ENCODE measurements around the gene FBXW8.

Gene FBXW8
- long read RNA-seq, donor 1, partial matches to known transcripts, result 0 of 2 reads
- long read RNA-seq, donor 1, other reads (novel, unspliced or antisense), result 0 of 2 reads
- long read RNA-seq, donor 2, partial matches to known transcripts, result 0 of 3 reads
- long read RNA-seq, donor 2, other reads (novel, unspliced or antisense), result 0 of 3 reads
- long read RNA-seq, donor 3, partial matches to known transcripts, result 0 of 2 reads
- long read RNA-seq, donor 3, other reads (novel, unspliced or antisense), result 0 of 2 reads
- long read RNA-seq, donor 4, full-length matches to known transcripts, result 8 of 8 reads
- long read RNA-seq, donor 4, partial matches to known transcripts, result 0 of 8 reads
- long read RNA-seq, donor 4, other reads (novel, unspliced or antisense), result 0 of 8 reads
- long read RNA-seq, donor 5, full-length matches to known transcripts, result 4 of 4 reads
- long read RNA-seq, donor 5, partial matches to known transcripts, result 0 of 4 reads
- long read RNA-seq, donor 5, other reads (novel, unspliced or antisense), result 0 of 4 reads
- long read RNA-seq, donor 6, full-length matches to known transcripts, result 3 of 3 reads
- long read RNA-seq, donor 6, partial matches to known transcripts, result 0 of 3 reads
- long read RNA-seq, donor 6, other reads (novel, unspliced or antisense), result 0 of 3 reads
- long read RNA-seq, donor 7, full-length matches to known transcripts, result 10 of 10 reads
- long read RNA-seq, donor 7, partial matches to known transcripts, result 0 of 10 reads
- long read RNA-seq, donor 7, other reads (novel, unspliced or antisense), result 0 of 10 reads
- long read RNA-seq, donor 8, full-length matches to known transcripts, result 3 of 3 reads
- long read RNA-seq, donor 8, partial matches to known transcripts, result 0 of 3 reads
- long read RNA-seq, donor 8, other reads (novel, unspliced or antisense), result 0 of 3 reads

DNA sequence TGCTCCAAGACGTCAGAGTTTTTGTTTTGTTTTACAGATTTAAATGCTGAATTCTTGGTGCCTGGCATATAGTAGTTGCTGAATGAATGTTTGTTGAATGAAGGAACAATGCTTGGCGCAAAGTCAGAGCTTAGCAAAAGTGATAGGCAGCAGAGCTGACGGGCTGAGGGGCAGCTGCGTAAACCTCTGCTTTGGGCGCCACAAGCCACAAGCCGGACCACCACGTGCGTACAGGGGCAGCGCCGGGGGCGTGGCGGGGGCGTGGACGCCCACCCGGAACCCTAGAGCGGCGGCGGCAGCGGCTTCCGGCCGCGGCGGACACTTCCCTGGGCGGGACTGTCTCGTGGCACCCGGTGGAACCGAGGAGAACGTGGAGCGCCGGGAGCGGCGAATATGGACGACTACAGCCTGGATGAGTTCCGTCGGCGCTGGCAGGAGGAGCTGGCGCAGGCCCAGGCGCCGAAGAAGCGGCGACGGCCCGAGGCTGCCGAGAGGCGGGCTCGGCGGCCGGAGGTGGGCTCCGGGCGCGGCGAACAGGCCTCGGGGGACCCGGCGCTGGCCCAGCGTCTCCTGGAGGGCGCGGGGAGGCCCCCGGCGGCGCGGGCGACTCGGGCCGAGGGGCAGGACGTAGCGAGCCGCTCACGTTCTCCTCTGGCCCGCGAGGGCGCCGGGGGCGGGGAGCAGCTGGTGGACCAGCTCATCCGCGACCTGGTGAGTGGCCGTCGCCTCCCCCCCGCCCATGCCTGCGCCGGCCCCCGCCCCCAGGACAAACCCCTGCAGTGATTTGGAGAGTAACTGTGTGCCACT lies at the start of gene FBXW8:
TSS of gene FBXW8 (plus strand) at position 306 of the 807 bp plus-strand sequence. CDS start at position 394, 88 bp downstream.
- peak; percentile 86 for DNase-seq

DNA sequence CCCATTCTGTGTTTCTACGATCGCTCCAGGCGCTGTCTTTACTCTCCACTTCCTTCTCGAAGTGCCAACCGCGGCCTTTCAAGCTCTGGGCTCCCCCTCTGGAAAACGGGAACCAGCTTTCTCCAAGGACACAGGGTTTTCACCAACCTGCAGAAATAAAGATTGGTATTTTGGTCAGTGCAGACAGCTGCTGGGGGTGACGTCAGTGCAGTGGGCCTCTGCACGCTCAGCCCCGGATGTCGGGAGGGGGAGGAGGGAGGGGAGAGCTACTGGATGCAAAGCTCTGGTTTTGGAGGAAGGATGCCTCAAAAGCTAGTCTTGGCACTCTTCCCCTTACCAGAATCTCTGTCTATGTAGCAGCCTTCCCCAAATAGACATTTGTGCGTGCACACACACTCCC lies 49.4 kb upstream of the FBXW8 start:
- peak; percentile 9 for DNase-seq

GRCh38 chr12:116862167-116862566 lies 48.6 kb upstream of the FBXW8 start:
- DNase-seq, result no peak

DNA sequence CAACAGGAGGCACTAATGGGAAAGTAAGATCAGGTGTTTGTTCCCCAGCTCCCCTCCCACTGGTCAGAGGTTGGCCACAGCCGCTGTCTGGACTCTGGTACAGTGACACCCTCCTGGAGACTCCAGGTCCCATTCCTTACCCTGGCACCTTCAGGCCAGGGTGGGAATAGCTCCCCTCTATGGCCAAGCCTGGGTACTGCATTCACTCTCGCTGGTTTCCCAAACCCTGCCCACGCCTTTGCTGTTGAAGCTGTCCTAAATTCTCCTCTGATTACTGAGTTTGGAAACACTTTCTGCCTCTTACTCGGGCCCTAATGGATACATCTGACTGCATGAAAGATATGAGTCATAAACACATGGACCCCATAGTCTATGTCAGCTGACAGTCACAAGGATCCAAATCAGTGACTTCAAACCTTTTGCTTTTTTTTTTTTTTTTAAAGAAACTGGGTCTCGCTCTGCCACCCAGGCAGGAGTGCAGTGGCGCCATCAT lies 47.4 kb upstream of the FBXW8 start:
- no peak for DNase-seq

DNA sequence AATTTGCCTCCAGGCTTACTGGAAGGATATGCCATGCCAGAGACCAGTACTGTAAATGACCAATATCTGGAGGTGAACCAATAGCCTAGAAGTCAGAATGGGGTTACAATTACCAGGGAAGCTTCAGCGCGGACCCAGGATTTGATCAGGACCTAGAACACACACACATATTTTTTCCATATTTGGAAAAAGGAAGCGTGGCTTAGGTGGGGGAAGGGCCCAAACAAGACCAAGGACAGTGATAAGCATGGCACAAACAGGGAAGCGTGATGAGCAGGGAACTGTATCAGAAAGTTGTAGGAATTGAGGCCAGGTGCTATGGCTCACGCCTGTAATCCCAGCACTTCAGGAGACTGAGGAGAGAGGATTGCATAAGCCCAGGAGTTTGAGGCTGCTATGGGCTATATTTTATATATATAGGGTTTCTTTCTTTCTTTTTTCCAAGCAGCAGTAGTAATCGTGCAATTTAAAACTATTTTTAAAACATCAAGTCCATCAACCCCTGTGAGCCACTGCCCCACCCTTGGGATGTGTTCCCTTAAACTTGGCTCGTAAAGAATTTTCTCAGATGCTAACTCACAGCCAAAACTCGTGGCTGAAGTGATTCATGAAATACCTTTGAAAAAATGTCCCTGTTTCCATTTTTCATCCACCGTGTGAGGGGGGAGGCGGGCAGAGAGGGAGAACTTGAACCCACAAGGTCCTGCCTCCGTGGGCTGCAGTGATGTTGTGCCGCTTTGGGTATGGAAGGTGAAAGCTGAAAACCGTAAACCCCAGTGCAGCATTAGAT lies 46.2 kb upstream of the FBXW8 start:
- no peak for DNase-seq

DNA sequence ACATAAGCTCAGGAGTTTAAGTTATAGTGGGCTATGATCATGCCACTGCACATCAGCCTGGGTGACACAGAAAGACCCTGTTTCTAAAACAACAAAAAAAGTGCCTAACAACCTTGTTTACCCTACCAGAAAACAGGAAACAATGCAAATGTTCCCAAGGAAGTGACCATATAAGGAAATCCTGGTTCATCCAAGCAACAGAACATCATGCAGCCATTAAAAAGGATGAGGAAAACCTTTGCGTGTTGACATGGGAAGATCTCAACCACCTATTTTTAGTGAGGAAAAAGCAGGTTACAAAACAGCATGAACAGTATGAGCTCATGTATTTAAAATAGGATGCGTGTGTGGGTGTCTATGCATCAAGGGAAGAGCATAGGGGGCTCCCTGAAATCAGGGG lies 43.2 kb upstream of the FBXW8 start:
- no peak for DNase-seq

GRCh38 chr12:116870306-116870705 lies 40.4 kb upstream of the FBXW8 start:
- DNase-seq, result no peak

DNA sequence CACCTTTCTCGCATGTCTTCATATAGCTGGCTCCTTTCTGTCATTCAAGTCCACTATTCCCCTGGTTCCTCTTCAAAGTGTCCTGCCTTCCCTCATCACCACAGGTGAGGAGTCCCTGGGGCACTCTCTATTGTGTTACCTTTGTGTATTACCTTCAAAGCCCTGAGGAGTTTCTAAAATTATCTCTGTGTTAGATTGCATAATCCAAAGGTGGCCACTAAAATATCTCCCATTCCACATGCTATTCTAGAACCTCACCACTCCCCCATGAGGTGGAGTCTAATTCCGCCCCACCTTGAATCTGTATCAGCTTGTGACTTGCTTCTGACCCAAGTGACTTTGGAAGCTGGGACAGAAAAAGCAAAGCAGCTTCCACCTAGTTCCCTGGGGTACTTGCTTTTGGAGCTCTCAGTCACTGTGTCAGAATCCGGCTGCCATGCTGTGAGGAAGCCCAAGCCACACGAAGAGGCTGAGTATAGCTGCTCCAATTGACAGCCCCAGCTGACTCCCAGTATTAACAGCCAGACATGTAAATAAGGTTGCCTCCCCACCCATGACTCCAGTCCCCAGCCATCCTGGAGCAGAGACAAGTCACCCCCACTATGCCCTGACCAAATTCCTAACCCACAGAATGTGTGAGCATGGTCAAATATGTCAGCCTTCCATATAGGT lies 36.3 kb upstream of the FBXW8 start:
- no peak for DNase-seq

GRCh38 chr12:116876151-116876869 lies 34.4 kb upstream of the FBXW8 start:
- DNase-seq, result peak; percentile 18

GRCh38 chr12:116878567-116879508 lies 31.9 kb upstream of the FBXW8 start:
- peak; percentile 55 for DNase-seq

DNA sequence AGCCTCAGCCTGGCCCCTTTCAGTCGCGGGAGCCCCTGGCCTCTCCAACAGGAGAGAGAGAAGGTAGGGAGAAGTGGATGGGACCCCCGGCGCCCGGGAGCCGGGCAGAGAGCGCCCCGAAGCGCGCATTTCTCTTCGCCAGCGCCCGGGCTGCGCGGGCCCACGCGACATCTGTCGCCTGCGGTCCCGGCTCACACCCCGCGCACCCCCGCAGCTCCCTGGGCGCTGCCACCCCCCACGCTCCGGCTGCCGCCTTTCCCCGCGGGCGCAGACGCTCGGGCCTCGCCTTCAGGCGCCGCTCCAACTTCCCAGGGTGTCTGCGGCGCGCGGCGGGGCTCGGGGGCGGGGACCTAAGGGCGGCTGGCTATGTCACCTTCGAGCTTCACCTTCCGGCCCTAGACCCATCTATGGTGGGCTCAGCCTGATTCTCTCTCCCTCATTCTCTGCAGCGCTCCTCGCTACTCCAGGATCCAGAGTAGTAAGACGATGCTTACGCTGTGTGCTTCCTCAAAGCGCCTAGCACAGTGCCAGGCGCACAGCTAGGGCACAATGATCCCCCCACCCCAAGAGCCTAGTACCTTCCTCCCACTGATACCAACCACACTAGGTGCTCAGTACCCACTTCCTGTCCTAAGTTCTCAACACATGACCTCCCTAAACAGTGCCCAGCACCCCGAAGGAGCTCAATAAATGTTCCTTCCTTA lies 31.1 kb upstream of the FBXW8 start:
- DNase-seq, result peak; percentile 35

GRCh38 chr12:116880213-116880816 lies 30.4 kb upstream of the FBXW8 start:
- peak; percentile 49 for DNase-seq

GRCh38 chr12:116880817-116881324 lies 29.9 kb upstream of the FBXW8 start:
- DNase-seq, result peak; percentile 81

DNA sequence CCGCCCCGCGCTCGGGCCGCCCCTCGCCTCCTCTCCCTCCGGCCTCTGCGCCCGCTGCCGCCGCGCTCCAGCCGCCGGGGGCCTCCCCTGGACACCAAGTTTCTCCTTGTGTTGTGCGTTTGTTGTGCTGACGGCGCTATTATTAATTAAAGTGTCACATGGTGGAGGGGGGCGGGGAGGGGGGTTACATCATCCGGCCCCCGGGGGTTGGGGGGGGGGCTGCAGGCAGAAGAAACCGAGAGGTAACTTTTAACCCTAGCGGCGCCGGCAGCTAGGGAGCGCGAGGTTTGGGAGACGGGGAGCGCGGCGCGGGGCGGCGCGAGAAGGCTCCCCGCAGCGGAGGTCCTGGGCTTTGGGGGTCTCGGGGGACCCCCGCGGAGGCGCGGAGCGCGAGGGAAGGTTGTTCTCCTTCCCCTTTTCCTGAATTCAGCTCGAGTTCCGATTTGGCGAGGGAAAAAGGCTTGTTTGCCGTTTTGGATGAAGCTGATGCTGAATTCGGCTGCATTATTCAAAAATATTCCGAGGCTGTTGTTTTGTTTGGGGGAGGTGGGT lies 29.3 kb upstream of the FBXW8 start, which contains the start of gene HRK:
TSS of gene HRK (minus strand) at position 117 of the 552 bp plus-strand sequence. CDS start 134 bp downstream, outside the sequence.
- DNase-seq, result peak; percentile 64

DNA sequence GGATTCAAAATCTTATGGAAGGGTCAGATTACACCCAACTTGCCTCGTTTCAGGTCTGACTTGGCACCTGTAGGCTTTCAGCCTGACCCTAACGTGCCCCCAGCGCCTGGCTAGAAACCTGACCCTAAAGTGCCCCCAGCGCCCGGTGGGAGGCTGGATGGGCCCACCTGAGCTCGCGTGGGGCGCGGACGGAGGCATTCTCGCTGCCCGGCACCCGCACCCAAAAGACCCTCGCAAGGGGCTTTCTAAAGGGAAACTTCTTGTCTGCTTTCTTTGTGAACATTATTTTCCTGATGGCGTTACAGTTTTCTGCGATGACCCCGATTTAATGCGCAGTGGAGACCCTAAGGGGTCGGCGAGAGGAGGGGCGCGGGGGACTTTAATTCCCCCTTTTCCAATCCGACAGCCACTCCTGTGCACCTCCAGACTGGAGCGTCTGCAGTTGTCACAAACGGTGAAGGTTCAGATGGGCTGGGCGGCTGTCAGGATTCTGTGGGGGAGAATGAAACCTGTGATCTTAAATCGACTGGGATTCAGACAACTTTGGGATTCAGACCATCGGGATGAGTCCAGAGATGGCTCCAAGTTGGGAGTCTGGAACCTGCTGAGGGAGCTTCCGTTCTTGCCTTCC lies 28.8 kb upstream of the FBXW8 start:
- peak; percentile 43 for DNase-seq

- DNase-seq, result peak; percentile 19
These were observed 28.0 kb upstream of the FBXW8 start for GRCh38 chr12:116882742-116883141.

GRCh38 chr12:116884871-116885270 lies 25.9 kb upstream of the FBXW8 start:
- no peak for DNase-seq
